HG03097 (cell line): ENCODE data around the gene ERP44.

Source experiments
- ATAC-seq: cut with Tn5 transposase; IDR thresholded peaks from one replicate; pipeline ENCODE4 v1.9.1; 2021; ENCODE audit not compliant: unreplicated experiment, low FRiP score

ERP44 gene

GRCh38 chr9:99962680-99963261 is 136.0 kb downstream of the ERP44 start:
- ATAC-seq, result no peak

DNA sequence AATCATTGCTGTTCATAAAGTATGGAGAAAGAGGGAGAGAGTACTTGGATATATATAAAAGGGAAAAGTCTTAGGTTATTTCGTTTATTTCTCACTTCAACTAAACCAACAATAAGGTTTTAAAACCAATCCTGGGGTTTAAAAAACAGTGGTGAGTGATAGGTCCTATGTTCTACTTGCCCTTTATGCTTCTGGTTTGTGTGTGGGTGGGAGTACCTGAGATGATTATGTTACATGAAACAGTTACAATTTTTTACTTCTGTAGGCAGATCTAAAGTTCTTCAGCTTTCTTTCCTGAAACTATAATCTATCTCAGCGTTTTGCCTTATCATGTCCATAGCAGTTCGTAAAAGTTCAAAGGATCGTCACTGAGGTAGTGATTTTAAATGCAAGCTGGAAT is 143.2 kb downstream of the ERP44 start:
- ATAC-seq, result no peak

DNA sequence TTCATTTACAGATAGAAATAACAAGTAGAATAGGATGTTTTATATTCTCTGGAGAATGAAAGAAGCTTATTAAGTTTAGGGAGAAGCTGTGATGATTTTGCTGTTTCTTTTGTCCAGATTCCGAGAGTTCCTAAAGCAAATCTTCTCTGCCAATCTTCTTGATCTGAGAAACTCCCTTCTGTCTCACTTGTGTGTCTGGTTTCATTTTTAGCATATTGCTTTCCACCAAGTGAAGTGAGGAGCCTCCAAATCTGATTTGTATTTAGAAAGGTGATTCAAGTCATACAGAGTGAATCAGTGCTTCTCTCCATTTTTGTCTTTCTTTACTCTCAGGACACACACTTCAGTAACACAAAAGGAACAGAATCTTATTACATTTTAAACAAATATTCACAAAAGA is 144.0 kb downstream of the ERP44 start:
- ATAC-seq, result no peak

- ATAC-seq, result no peak
These were observed 144.8 kb downstream of the ERP44 start for GRCh38 chr9:99953861-99954507.

DNA sequence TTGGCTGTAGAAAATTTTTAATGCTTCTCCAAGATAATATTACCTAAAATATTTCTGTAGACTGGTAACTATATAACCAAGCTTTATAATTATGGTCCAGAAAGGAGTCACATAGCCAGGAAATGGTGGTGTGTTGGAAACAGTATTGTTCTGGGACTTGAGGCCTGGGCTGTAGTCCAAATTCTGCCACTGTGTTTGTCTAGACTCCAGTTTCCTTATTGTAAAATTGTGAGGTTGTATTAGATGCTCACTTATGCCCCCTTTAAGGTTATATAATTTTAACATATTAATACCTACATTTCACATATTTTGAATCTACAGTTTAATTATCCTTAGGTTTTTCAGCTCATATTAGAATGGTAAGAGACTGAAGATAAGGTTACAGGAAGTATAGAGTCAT is 149.9 kb downstream of the ERP44 start:
- ATAC-seq, result no peak

DNA sequence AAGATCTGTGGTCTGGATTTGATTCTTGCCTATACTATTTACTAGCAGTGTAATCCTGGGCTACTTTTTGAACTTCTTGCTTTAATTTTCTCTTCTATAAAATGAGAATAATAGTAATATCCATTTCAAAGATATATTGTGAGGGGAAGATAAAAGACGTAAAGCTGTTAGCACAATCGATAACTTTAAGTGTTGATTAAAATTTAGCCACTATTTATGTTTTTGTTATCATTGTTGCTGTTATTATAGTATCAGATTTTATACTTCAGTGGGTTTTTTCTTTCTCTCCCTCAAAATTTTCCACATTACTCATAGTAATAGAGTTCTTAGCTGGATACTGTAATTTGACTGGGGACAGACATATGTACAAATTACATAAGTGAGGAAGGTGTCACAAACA is 150.3 kb downstream of the ERP44 start:
- no peak for ATAC-seq

DNA sequence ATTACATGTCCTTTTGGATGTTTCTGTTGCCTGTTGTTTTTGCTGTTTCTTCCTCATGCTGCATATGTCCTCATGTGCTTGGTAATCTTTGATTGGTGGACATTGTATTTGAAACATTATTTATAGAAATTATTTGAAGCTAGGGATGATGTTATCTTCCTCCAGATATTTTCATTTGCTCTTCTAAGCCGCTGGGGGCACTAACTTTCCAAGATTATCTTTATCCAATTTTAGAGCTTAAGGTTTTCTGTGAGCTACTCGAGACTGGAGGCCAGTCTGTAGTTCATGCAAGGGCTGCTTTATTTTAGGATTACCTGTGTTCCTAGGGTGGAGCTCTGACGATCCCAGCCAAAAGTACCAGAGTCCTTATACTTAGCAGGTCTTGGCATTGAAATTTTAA is 151.4 kb downstream of the ERP44 start:
- no peak for ATAC-seq

GRCh38 chr9:99936947-99937587 is 161.7 kb downstream of the ERP44 start:
- no peak for ATAC-seq

GRCh38 chr9:99931155-99931840 is 167.5 kb downstream of the ERP44 start:
- ATAC-seq, result no peak

DNA sequence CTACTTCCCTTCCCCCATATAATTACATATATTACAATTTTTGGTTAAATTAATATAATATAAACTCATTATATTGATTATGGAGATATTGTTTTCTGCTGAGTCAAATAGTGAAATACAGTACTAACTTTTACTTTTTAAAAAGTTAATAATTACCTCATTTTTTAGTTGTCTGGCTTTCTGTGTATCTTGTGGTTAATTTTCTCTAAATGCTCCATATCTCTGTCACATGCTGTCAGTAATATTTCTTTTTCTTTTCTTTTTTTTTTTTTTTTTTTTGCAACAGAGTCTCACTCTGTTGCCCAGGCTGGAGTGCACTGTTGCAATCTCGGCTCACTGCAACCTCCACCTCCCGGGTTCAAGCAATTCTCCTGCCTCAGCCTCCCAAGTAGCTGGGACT is 169.1 kb downstream of the ERP44 start:
- ATAC-seq, result no peak
